ENCODE measurements around the gene CSRNP3. TPM values are rescaled to one million over a fixed set of nuclear protein-coding genes. Genes with fewer than 3 reads are reported as not detected.

Gene CSRNP3
- total and polyA plus RNA-seq, 2 donors from 2014 or later = 3.3 to 6.4 TPM

DNA sequence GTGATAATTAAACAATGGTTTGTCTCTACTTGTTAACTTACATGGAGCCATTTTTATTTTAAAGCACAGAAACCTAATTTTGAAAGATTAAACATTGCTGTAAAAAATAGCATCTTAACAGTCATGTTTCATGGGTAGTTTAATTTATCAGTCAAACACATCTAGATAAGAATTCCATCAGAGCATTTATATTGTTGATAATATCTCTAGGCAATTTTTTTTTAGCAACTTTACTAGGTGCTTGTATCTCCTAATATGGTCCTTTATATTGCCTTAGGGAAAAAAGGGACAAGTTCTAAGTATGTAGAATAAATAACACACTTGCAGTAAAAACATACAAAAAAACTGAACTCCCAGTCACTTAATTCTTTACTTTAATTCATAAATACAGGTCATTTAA, 863 bp downstream of the CSRNP3 start:
- Histone ChIP-seq H3K4me1 (ENCODE audit: control insufficient read depth in 2 of 3, insufficient read depth in 2 of 3, low read depth in 1 of 3, low read length in 3 of 3) (peaks cover 0 to 6% (median 0%) of the 10 kb centered on the region in 3 donors), H3K4me3 (ENCODE audit: low read length in 3 of 3) (peak overlapping the region; percentile 75 to 92 (median 84)), H3K27ac (ENCODE audit: low read depth in 2 of 2, low read length in 2 of 2) (no peak overlapping the region), H3K27me3 (ENCODE audit: control insufficient read depth, insufficient read depth, low read length) (no peaks in the 10 kb centered on the region), H3K9me3 (ENCODE audit: control insufficient read depth in 2 of 3, insufficient read depth in 1 of 3, low read length in 3 of 3) (no peaks in the 10 kb centered on the region), H3K9ac (ENCODE audit: low read length in 3 of 3) (peak overlapping the region in 2 of 3 donors; percentile 47 to 90), H3K36me3 (ENCODE audit: control insufficient read depth in 2 of 3, insufficient read depth in 3 of 3, low read length in 3 of 3) (no peaks in the 10 kb centered on the region)
- DNase-seq = no peak
- TF ChIP-seq, protein P1, sequence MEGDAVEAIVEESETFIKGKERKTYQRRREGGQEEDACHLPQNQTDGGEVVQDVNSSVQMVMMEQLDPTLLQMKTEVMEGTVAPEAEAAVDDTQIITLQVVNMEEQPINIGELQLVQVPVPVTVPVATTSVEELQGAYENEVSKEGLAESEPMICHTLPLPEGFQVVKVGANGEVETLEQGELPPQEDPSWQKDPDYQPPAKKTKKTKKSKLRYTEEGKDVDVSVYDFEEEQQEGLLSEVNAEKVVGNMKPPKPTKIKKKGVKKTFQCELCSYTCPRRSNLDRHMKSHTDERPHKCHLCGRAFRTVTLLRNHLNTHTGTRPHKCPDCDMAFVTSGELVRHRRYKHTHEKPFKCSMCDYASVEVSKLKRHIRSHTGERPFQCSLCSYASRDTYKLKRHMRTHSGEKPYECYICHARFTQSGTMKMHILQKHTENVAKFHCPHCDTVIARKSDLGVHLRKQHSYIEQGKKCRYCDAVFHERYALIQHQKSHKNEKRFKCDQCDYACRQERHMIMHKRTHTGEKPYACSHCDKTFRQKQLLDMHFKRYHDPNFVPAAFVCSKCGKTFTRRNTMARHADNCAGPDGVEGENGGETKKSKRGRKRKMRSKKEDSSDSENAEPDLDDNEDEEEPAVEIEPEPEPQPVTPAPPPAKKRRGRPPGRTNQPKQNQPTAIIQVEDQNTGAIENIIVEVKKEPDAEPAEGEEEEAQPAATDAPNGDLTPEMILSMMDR (IDR thresholded peaks at IDR 0.05; ENCODE audit: borderline replicate concordance, extremely low read depth, insufficient read depth) = no peak
- intact Hi-C loops (cut with DNase I) = no loop called here
- FAIRE-seq = no peak

DNA sequence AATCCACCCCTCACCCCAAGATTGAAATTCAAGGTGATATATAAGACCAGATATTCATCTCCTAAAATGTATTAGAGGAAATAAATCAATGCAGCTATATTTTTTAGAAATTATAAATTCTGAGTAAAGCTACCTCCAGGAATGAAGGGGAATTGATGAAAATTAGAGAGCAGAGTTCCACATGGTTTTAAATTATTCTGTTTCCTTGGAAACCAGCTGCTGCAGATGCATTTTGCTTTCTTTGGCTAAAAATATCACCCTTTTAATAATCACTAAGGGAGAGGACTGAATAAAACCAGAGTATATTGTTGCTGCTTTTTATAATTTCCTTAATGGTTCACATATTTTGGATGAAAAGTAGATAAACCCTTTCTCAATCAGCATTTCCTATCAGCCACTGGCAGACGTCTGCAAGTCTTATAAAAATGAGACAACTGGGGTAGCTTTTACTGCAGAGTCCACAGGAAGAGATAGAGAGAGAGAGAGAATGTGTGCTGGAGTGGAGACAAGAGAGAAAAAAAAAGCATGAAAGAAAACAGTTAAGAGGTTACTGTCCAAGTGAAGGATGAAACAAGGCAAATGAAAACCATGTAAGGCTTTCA, 2.0 kb downstream of the CSRNP3 start:
- FAIRE-seq = no peak

DNA sequence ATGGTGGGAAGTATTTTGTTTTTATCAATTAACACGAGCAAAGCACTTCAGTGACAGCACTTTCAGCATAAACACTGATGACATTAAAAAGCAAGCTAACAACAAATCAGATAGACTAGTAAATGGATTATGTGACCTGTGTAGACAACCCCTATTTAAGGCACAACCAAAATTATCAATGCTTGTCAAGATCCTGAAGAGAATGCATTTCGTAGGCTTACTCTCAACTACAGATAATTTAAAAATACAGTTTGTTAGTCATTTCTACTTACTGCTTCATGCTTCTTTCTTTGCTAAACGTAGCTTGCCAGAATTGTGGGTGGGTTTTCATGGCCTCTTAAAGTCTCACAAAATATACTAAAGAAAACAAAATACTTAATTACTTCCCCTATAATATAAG, 3.4 kb downstream of the CSRNP3 start:
- Histone ChIP-seq H3K27me3 (ENCODE audit: control insufficient read depth, insufficient read depth, low read length) (no peaks in the 10 kb centered on the region), H3K9me3 (ENCODE audit: control insufficient read depth in 2 of 3, insufficient read depth in 1 of 3, low read length in 3 of 3) (no peaks in the 10 kb centered on the region), H3K36me3 (ENCODE audit: control insufficient read depth in 2 of 3, insufficient read depth in 3 of 3, low read length in 3 of 3) (no peaks in the 10 kb centered on the region), H3K27ac (ENCODE audit: low read depth in 2 of 2, low read length in 2 of 2) (no peak overlapping the region), H3K4me3 (ENCODE audit: low read length in 3 of 3) (no peak overlapping the region), H3K9ac (ENCODE audit: low read length in 3 of 3) (no peak overlapping the region), H3K4me1 (ENCODE audit: control insufficient read depth in 2 of 3, insufficient read depth in 2 of 3, low read depth in 1 of 3, low read length in 3 of 3) (peaks cover 0 to 6% (median 0%) of the 10 kb centered on the region in 3 donors)
- FAIRE-seq = no peak
- intact Hi-C loops (cut with DNase I) = no loop called here
- no peak for DNase-seq
- TF ChIP-seq, protein P1 (IDR thresholded peaks at IDR 0.05; ENCODE audit: borderline replicate concordance, extremely low read depth, insufficient read depth) = no peak

More for the DNA sequence above, 2.0 kb downstream of the CSRNP3 start:
- Histone ChIP-seq H3K4me1 (ENCODE audit: control insufficient read depth in 2 of 3, insufficient read depth in 2 of 3, low read depth in 1 of 3, low read length in 3 of 3) (peaks cover 0 to 6% (median 0%) of the 10 kb centered on the region in 3 donors), H3K4me3 (ENCODE audit: low read length in 3 of 3) (peak overlapping the region in 1 of 3 donors; percentile 20), H3K36me3 (ENCODE audit: control insufficient read depth in 2 of 3, insufficient read depth in 3 of 3, low read length in 3 of 3) (no peaks in the 10 kb centered on the region), H3K27me3 (ENCODE audit: control insufficient read depth, insufficient read depth, low read length) (no peaks in the 10 kb centered on the region), H3K27ac (ENCODE audit: low read depth in 2 of 2, low read length in 2 of 2) (no peak overlapping the region), H3K9ac (ENCODE audit: low read length in 3 of 3) (no peak overlapping the region), H3K9me3 (ENCODE audit: control insufficient read depth in 2 of 3, insufficient read depth in 1 of 3, low read length in 3 of 3) (no peaks in the 10 kb centered on the region)
- intact Hi-C loops (cut with DNase I) = no loop called here
- TF ChIP-seq, protein P1 (IDR thresholded peaks at IDR 0.05; ENCODE audit: borderline replicate concordance, extremely low read depth, insufficient read depth) = no peak
- DNase-seq = peak in 2 of 5 donors; percentile 44 to 54
